ENCODE measurements around the gene GPR26. TPM values are rescaled to one million over a fixed set of nuclear protein-coding genes. Genes with fewer than 3 reads are reported as not detected.
"Not testable (repeated sequence)": the region's sequence is repeated elsewhere in the genome, so short reads cannot be mapped to it uniquely, and the experiment has no call there.

Gene GPR26
- total RNA-seq, 1 donor from 2014 or later: not detected

- intact Hi-C loops (cut with DNase I): no loop called here
- no peak for ATAC-seq
- no peak for DNase-seq (ENCODE audit: missing footprints)
Measured at GRCh38 chr10:123687758-123688157, 21.6 kb downstream of the GPR26 start.

- ATAC-seq (no peak), DNase-seq (ENCODE audit: missing footprints) (no peak)
- intact Hi-C loops (cut with DNase I): no loop called here
Measured at GRCh38 chr10:123689880-123690279, 23.7 kb downstream of the GPR26 start.

- intact Hi-C loops (cut with DNase I): no loop called here
- no peak for ATAC-seq
- DNase-seq (ENCODE audit: missing footprints): no peak
Measured at GRCh38 chr10:123703195-123703790, 37.1 kb downstream of the GPR26 start.

GRCh38 chr10:123704076-123704475, 37.9 kb downstream of the GPR26 start:
- DNase-seq (ENCODE audit: missing footprints) (no peak), ATAC-seq (no peak)
- intact Hi-C loops (cut with DNase I): no loop called here

- ATAC-seq: no peak
- intact Hi-C loops (cut with DNase I): no loop called here
- no peak for DNase-seq (ENCODE audit: missing footprints)
Measured at GRCh38 chr10:123704812-123705211, 38.7 kb downstream of the GPR26 start.

GRCh38 chr10:123706236-123706635, 40.1 kb downstream of the GPR26 start:
- intact Hi-C loops (cut with DNase I): no loop called here
- DNase-seq (ENCODE audit: missing footprints) (no peak), ATAC-seq (no peak)

GRCh38 chr10:123715546-123715945, 49.4 kb downstream of the GPR26 start:
- DNase-seq (ENCODE audit: missing footprints): no peak
- ATAC-seq: no peak
- intact Hi-C loops (cut with DNase I): no loop called here

GRCh38 chr10:123717336-123717735, 51.2 kb downstream of the GPR26 start:
- no peak for DNase-seq (ENCODE audit: missing footprints)
- ATAC-seq: no peak
- intact Hi-C loops (cut with DNase I): no loop called here

GRCh38 chr10:123718544-123719060, 52.4 kb downstream of the GPR26 start:
- intact Hi-C loops (cut with DNase I): no loop called here
- no peak for ATAC-seq
- no peak for DNase-seq (ENCODE audit: missing footprints)

GRCh38 chr10:123720536-123720935, 54.4 kb downstream of the GPR26 start:
- intact Hi-C loops (cut with DNase I): no loop called here
- no peak for ATAC-seq
- DNase-seq (ENCODE audit: missing footprints): no peak

- DNase-seq (ENCODE audit: missing footprints) (no peak), ATAC-seq (no peak)
- intact Hi-C loops (cut with DNase I): no loop called here
Measured at GRCh38 chr10:123721441-123722049, 55.4 kb downstream of the GPR26 start.

- intact Hi-C loops (cut with DNase I): no loop called here
- ATAC-seq: no peak
Measured at GRCh38 chr10:123722351-123722750, 56.2 kb downstream of the GPR26 start.

GRCh38 chr10:123724747-123725146, 58.6 kb downstream of the GPR26 start:
- intact Hi-C loops (cut with DNase I): no loop called here
- no peak for ATAC-seq
- no peak for DNase-seq (ENCODE audit: missing footprints)

More at GRCh38 chr10:123722351-123722750, 56.2 kb downstream of the GPR26 start:
- no peak for DNase-seq (ENCODE audit: missing footprints)

- ATAC-seq (no peak), DNase-seq (ENCODE audit: missing footprints) (no peak)
- intact Hi-C loops (cut with DNase I): no loop called here
Measured at GRCh38 chr10:123726381-123726780, 60.2 kb downstream of the GPR26 start.

GRCh38 chr10:123726836-123727235, 60.7 kb downstream of the GPR26 start:
- no peak for DNase-seq (ENCODE audit: missing footprints)

GRCh38 chr10:123729523-123729922, 63.4 kb downstream of the GPR26 start:
- intact Hi-C loops (cut with DNase I): no loop called here
- ATAC-seq (no peak), DNase-seq (ENCODE audit: missing footprints) (no peak)

More at GRCh38 chr10:123726836-123727235, 60.7 kb downstream of the GPR26 start:
- intact Hi-C loops (cut with DNase I): no loop called here
- ATAC-seq: no peak

- intact Hi-C loops (cut with DNase I); DNase-seq (ENCODE audit: missing footprints); ATAC-seq: not testable (repeated sequence)
Measured at GRCh38 chr10:123736917-123737316, 70.8 kb downstream of the GPR26 start.

GRCh38 chr10:123741146-123741545, 75.0 kb downstream of the GPR26 start:
- intact Hi-C loops (cut with DNase I): no loop called here
- ATAC-seq (no peak), DNase-seq (ENCODE audit: missing footprints) (no peak)

- intact Hi-C loops (cut with DNase I): no loop called here
- no peak for DNase-seq (ENCODE audit: missing footprints)
- no peak for ATAC-seq
Measured at GRCh38 chr10:123741711-123742110, 75.6 kb downstream of the GPR26 start.

- intact Hi-C loops (cut with DNase I): no loop called here
- ATAC-seq (no peak), DNase-seq (ENCODE audit: missing footprints) (no peak)
Measured at GRCh38 chr10:123742751-123743440, 76.7 kb downstream of the GPR26 start.
